GM21619 (cell line): Measurements from ENCODE around the gene LDB2.

Experiments used
- ATAC-seq: cut with Tn5 transposase; IDR thresholded peaks from one replicate; pipeline ENCODE4 v1.9.1; 2021; ENCODE audit not compliant: unreplicated experiment

The LDB2 gene

GRCh38 chr4:16692961-16693506, 205.4 kb downstream of the LDB2 start:
- no peak for ATAC-seq

- ATAC-seq, result no peak
Measured at GRCh38 chr4:16692524-16692923, 205.9 kb downstream of the LDB2 start.

DNA sequence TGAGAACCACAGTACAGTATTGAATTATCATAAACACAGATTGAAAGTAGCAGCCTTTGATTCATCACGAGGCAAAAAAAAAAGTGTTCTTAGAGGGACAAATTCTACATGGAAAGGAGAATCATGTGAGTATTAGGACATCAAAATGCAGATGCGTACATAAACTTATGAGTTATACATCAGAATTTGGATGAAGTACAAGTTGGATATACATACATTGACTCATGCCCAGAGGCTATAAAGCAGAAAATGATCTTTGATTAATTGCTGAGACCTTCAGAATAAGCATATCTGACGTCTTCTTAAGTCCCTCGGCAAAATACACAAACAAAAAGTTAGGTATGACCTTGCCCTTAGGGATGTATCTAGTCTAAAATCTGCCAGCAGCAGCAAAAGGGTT, 206.4 kb downstream of the LDB2 start:
- no peak for ATAC-seq

DNA sequence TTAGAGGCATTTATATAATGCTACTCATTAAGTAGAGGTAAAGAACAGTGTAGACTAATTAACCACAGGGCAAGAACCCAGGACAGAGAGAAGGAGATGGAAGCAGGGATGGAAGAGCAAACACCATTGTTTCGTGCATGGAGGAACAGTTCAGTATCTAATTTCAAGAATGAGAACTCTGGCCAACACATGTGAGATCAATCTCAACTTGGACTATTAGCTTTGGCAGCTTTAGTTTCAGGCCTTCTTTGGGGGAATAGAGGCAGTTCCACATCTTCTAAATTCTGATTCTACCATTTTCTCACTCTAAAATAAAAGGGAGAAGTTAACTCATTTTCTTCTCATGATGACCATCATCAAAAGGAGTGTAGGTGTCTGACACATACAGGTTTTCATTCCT, 207.0 kb downstream of the LDB2 start:
- ATAC-seq, result no peak

- no peak for ATAC-seq
Measured at GRCh38 chr4:16687845-16688244, 210.6 kb downstream of the LDB2 start.

- ATAC-seq, result no peak
Measured at GRCh38 chr4:16687011-16687410, 211.4 kb downstream of the LDB2 start.

DNA sequence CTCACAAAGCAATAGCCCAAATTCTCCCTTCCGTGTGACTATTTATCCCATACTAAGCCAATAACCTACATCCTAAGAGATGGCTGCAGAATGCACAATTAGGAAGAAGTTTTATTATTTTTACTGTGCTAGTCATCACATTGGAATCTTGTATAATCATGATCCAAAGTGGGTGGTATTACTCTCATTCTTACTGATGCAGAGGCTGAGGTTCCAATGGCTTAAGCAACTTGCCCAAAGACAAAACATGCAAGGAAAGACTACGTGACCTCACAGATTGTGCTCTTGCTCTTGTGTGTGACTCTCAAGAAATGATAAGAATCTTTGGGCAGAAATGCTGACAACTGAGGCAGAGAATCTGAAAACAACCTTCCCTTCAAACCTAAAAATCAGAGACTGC, 212.2 kb downstream of the LDB2 start:
- no peak for ATAC-seq

- ATAC-seq, result no peak
Measured at GRCh38 chr4:16685536-16685935, 212.9 kb downstream of the LDB2 start.

DNA sequence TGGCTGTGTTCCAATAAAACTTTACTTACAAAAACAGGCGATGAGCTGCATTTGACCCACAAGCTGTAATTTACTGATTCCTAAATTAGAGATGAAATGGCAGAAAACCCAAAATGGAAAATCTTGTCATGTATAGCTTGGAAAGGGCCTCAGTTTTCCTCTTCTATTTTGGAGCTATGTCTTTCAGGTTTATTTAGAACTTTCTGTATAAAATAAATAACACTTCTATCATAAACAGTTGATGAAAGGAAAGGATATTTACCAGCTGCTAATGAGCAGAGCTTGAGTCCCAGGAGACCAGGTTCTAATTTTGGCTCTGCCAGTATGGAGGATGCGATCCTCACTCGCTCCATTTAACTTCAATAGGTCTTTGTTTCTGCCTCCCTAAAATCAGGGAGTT, 213.5 kb downstream of the LDB2 start:
- ATAC-seq, result no peak

DNA sequence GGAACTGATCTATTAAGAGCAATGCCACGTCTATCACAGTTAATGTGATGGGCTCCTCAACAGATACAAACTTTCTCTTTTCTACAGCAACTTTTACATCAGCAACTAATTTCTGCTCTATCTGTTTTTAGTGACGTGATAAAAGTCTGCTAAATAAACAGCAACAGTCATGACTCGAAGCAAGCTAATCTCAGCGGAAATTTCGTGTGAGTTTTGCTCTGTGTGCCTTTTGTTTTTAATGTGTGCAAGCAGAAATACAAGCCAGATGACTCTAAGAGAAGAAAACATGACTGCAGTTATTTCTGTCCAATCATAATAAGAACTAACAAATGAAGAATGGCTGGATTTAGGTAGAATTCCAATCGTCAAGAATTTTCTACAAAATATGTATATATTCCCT, 214.3 kb downstream of the LDB2 start:
- no peak for ATAC-seq

GRCh38 chr4:16682975-16683374, 215.5 kb downstream of the LDB2 start:
- no peak for ATAC-seq

GRCh38 chr4:16677001-16677944, 221.2 kb downstream of the LDB2 start:
- no peak for ATAC-seq

GRCh38 chr4:16676230-16676770, 222.1 kb downstream of the LDB2 start:
- ATAC-seq, result no peak

- ATAC-seq, result no peak
Measured at GRCh38 chr4:16674082-16674481, 224.4 kb downstream of the LDB2 start.

GRCh38 chr4:16672421-16672820, 226.0 kb downstream of the LDB2 start:
- no peak for ATAC-seq

GRCh38 chr4:16671741-16672140, 226.7 kb downstream of the LDB2 start:
- no peak for ATAC-seq

- ATAC-seq, result no peak
Measured at GRCh38 chr4:16670727-16671126, 227.7 kb downstream of the LDB2 start.

GRCh38 chr4:16669036-16669435, 229.4 kb downstream of the LDB2 start:
- ATAC-seq, result no peak

- ATAC-seq, result no peak
Measured at GRCh38 chr4:16668488-16668887, 230.0 kb downstream of the LDB2 start.

DNA sequence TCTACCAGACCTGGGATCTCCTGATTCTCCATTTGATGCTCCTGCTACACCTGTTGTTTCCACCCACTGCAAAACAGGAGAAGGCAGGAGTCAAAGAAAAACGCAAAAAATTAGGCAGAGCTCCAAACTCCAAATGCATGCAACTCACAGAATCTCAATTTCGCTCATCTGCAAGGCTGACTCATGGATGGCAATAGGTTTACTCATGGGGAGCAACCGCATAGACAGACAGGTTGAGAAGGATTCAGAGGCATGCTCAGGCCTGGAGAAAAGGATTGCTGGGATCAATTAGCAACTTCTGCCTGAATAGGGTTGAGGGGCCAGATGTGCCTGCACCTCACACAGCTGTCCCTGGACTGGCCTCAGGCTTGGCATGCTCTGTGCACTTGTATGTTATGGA, 231.0 kb downstream of the LDB2 start:
- ATAC-seq, result no peak

DNA sequence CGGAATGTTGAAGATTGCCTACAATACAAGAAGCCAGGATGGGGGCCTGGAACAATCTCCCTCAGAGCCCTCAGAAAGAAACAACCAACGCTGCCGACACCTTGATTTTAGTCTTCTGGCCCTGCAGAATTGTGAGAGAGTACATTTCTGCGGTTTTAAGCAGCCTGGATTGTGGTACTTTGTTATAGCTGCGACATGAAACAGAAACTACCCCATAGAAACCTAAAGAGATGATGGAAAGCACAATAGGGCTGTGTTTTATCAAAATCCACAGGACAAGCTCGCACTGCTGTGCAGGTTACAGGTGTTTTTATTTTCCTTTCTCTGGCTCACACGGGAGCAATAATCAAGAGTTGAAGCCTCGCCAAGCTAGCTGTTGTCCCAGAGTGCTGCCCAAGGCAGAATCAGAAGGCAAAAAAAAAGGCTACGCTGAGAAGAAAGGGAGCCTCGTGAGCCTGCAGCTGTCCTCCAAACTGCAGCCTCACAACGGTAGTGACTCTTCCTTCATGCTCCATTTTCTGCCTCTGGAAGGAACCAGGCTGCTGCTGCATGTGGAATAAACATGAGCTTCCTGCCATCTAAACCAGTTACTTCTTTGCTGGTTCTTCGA, 232.4 kb downstream of the LDB2 start:
- no peak for ATAC-seq

DNA sequence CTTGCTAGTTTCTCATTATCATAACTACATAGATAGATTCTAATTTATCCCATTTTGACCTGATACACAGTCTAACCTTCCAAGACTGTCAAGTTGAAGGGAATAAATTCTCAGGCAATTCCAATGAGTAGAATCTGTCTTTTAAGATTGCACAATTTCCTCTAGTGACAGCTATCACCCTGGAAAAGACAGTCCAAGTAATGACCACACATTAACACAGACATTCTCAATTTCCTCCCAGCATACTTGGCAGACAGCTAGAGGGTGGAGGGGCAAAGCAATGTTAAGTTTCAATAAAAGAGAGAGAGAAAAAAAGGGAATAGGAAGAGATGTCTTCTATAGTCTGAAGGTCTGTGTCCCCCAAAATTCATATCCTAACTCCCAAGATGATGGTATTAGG, 234.7 kb downstream of the LDB2 start:
- no peak for ATAC-seq
